Forelimb muscle (tissue), 1 donor: Measurements from ENCODE around the gene PPP1R13B. TPM values are rescaled to one million over a fixed set of nuclear protein-coding genes. Genes with fewer than 3 reads are reported as not detected.
"Not testable (repeated sequence)": the region's sequence is repeated elsewhere in the genome, so short reads cannot be mapped to it uniquely, and the experiment has no call there.

Source experiments
- DNase-seq: peaks from one replicate; pipeline ENCODE4 v3.0.0-alpha.2; 2013; ENCODE audit warnings: low read depth
- polyA plus RNA-seq: library from polyadenylated mRNA; unstranded; fragments of 120-200 nt; gene quantifications from one replicate; pipeline ENCODE4 v1.2.1, GENCODE V29; 2013; ENCODE audit not compliant: insufficient read length

Gene PPP1R13B
- polyA plus RNA-seq, 1 donor: 7.7 TPM

DNA sequence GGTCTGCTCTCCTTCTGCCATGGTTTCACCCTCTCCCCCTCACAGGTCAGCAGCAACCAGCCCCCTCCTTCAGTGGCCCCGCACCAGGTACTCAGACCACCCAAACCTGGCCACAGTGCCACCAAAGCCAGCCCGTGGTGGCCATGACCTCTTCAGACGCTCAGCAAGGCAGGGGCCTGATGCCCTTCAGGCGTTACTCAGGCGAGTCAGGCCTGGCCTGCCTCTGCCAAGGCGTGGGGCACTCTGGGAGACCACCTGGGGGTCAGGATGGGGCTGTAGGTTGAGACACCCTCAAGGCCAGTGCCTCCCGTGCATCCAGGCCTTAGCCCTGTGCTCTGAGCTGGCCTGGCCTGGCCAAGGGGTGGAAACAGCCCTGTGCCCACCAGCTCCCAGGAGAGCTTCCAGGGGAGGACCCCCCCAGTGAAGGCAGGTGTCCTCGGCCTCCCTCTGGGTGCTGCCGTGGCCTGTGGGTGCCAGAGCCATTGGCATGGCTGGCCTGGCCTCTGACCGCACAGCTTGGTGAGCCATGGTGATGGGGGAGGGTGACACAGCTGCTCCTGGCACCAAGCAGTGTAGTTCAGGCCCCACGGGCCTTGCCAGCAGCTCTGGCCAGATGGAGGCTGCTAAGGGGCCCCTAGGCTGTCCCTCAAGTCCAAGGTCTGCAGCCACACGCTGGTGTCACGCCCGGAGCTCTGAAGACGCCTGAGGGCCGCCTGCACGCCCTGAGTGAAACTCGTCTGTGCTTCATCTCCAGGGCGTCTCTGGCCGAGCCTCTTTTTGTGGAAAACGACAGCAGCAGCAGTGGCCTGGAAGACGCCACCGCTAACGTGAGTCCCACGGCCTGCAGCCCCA, 147.2 kb downstream of the PPP1R13B start:
- DNase-seq: no peak

DNA sequence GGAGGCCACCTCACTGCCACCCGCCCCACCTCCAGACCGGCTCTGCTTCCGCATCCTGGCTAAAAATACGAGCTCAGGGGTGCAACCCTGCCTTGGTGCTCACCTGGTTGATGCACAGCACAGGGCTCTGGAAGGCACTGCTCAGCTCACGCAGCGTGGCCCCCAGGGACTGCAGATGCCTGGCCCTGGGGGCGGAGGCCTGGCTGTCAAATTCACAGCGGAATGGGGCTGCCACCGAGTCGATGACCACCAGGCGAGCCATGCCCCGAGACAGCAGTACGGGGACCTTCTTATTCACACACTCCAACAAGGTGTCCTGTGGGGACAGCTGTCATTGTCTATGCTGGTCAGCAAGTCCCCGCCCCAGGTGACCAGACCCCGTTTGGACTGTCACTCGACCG, 148.1 kb downstream of the PPP1R13B start:
- no peak for DNase-seq

DNA sequence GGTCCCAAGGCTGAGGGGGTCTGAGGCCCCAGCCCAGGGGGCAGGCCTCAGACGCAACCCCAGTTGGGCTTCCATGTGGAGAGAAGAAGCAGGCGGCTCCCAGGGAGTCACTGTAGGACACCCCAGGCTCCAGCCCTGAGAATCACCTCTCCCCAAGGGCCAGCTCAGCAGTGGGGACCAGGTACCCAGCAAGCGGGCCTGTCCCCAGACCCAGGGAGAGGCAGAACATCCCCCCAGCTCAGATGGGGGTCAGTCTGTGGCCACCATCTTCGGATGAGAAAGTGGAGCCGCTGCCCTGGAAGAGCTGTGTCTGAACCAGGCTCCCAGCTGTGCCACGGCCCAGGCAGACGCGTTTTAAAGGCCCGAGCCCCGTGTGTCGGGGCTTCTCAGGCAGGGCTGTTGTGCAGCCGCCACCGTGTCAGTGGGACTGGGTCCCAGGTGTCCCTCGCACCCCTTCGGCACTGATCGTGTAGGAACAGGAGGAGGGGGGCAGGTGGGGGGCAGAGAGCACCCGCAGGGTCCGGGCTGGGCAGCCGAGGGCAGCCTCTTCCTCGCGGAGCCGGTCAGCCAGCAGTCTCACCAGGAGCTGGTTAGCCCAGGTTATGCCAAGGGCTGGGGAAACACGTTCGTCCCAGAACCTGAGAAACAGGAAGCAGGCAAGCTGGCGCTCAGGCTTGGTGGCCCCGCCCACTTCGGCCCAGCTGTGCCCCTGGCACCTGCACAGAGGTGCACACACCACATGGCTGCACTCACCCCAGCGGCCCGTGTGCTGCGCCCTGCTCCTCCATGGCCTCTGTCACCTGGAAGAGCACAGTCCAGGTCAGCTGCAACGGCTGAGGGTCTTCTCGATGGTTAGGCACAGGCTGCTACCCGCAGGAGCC, 148.8 kb downstream of the PPP1R13B start:
- DNase-seq: no peak

DNA sequence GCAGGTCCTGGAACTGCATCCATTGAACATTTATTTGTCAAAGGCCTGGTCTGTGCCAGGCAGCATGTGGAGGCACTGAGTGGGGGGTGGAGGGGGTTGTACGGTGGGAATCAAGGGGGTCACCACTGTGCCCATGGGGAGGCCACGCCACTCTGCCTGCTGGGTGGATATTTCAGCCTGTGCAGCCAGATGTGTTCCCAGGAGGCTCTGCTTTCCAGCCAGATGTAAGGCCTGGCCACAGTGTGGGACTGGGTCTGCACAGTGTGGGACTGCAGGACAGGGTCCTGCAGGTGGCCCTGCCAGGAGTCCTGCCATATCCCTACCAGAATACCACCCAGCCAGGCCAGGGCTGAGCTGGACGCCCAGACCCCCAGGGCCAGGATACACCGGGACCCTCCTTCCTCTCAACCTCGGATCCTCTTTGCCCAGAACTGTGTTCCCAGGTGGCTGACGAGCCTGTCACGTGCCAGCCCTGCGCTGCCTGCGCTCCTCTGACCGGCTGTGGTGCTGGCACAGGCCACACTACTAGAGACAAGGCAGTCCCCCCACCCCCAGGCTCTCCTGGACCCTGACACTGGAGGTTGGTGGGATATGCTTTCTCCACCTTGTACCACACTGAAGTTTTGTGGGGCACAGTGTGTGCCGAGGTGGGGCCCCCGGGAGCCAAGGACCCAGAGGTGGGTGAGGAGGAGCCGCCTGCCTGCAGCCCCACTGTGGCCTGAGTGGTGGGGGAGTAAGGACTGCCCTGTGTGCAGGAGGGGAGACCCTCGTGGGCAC, 149.6 kb downstream of the PPP1R13B start:
- no peak for DNase-seq

DNA sequence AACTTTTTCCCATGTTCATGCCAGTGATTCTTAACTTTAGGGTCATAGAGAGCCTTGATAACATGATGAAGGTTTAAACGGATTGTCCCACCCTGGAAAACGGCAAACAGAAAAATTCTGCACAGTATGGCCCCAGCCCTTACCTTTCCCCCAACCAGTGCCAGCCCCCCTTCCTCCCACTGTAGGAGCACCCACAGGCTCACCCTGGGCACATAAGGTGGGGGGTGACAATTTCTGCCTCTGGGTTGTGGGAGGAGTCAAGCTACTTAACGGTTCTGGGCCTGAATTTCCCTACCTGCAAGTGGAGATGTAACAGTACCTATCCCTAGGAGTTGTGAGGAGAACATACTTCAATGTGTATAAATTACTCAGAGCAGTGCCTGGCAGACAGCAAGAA, 150.2 kb downstream of the PPP1R13B start:
- DNase-seq: no peak

DNA sequence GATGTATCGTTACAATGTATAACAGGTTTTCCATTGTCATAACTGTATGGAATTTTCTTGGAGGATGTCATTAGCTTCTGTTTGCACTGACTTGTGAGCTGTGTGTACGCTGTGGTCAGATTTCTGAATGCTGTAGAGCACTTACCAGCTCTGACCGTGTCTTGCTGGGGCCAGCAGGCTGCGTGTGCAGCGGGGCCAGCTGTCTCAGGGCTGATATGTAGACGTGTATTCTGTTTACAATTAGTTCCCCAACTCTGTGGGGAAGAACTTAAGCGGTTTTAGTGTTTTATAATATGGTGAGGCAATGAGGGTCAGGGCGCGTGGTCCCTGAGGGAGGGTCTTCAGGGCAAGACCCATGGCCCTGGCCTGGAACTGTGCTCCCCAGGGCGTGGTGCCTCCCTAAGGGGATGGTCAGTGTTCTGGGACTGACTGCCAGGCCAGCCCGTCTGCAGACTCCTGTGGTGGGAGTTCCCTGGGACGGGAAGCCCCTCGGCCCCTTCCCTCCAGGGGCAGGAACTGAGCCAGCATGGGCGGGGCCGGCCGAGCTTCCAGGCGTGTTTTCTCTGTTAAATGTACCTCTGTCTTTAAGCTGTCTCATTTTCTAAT, 150.8 kb downstream of the PPP1R13B start:
- DNase-seq: peak; percentile 60

DNA sequence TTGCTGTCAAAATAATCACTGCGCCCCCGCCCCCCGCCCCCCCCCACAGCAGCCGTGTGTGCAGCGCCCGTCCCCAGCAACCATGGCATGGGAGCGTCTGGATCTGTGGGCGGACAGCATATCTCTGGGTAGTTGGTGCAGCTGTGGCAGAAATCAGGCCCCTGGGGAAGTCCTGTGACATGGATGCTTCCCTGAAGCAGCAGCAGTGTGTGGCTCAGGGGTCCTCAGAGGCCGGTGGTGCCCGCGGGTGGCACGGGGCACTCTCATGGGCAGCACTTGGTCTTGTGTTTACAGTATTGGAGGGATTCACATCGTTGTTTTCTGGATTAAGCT, 151.3 kb downstream of the PPP1R13B start:
- DNase-seq: no peak

DNA sequence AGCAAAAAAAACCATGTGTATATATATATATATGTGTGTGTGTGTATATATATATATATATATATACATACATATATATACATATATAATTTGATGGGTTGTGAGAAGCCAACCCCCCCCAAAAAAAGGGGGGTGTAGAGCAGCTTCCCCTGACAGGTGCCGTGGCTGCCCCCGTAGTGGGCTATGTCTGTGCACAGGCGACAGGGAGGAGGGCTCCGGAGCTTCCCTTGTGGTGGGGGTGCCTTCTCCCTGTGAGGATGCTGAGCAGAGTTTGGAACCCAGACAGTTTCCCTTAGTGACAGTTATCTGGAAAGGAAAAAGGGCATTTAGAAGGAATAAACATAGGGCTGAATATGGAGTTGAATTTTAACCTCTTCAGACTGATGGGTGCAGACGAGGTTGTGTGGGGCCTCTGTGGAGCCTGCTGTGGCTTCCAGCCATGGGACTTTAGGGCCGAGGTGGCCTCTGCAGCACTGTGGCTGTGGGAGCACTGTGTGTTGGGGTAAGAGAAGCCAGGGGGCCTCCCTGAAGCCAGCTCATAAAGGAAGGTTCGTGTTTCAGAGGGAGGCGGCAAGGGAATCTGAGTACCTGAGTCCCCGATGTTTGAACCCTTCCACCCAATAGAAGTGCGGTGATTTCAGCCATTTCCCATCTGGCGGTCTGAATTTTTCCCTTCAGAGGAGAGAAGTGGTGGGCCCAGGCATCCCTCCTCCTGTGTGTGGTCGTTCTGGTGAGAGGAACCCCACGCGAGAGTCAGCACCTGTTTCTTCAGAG, 151.9 kb downstream of the PPP1R13B start:
- DNase-seq: no peak

DNA sequence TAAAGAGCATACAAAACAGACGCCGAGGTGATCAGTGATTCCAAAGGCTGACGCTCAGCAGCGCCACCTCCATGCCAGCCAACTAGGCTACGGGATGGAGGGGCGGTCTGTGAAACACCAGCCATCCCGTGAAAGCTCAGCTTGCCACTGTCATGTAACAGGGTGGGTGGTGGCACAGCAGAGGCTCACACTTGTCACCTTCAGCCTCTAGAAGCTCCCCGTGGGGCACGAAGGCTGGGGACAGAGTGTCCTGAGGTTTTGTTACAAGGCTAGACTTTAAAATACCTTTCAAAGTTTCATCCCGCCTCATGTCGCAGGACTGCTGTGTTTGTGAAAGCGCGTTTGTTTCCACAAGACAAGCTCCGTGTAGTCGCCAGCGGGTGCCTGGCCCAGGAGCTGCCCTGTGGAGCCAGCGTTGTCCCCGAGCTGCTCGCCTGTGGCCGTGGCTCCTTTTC, 152.8 kb downstream of the PPP1R13B start:
- no peak for DNase-seq

DNA sequence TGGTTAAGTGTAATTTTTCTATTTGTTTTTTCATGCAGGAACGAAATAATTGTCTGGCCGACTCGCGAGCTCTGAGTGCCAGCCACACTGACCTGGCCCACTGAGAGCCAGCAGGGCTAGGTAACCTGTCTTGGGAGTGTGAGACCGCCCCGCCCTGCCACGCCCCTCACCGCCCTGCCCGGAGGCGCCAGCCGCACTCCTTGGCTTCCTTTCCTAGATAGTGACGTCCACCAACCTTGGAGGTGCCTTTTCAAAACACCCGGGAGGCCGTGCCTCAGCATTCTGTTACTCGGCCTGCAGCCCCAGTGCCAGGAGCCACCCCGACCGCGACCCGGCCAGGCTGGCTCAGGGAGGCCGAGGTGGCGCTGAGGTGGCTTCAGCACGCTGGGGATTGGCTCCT, 153.9 kb downstream of the PPP1R13B start:
- no peak for DNase-seq

DNA sequence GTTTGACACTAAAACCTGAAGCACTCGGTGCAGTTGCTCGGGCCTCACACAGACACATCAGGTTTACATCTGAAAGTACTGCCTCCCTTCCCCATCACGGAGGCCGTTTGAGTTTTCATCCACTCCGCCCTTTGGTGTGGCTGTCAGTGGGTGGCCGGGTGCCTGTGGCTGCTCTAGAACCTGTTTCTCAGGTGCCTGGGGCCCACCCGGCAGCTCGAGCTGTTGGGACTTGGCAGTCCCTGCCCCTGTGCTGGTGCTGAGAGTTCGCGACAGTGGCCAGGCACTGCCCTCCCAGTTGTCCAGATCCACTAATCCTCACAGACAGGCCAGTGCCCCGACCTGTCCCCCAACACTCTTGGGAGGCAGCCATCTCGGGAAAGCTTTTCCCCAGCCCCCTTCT, 154.5 kb downstream of the PPP1R13B start:
- DNase-seq: no peak

DNA sequence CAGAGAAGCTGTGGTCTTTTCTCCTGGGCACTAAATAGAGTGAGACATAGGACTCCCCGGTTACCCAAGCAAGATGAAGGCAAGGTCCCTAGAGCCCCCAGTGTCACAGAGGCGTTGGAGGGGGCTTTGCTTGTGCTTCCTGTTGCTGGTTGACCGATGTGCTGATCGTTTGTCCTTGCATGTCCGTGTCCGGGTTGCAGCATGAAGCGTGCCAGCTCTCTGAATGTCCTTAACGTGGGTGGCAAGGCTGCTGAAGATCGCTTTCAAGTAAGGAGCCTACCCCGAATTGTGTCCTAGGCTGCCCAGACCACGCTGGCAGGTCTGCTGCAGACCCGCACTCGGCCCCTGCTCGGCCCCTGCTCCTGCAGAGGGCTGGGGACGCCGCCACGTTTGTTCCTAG, 155.2 kb downstream of the PPP1R13B start:
- no peak for DNase-seq

DNA sequence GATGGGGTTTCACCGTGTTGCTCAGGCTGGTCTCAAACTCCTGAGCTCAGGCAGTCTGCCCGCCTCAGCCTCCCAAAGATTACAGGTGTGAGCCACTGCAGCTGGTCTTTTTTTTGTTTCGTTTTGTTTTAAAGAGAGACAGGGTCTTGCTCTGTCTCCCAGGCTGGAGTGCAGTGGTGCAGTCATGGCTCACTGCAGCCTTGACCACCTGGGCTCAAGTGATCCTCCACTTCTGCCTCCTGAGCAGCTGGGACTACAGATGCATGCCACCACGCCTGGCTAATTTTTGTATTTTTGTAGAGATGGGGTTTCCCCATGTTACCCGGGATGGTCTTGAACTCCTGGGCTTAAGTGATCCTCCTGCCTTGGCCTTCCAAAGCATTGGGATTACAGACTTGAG, 155.7 kb downstream of the PPP1R13B start:
- DNase-seq: not testable (repeated sequence)

DNA sequence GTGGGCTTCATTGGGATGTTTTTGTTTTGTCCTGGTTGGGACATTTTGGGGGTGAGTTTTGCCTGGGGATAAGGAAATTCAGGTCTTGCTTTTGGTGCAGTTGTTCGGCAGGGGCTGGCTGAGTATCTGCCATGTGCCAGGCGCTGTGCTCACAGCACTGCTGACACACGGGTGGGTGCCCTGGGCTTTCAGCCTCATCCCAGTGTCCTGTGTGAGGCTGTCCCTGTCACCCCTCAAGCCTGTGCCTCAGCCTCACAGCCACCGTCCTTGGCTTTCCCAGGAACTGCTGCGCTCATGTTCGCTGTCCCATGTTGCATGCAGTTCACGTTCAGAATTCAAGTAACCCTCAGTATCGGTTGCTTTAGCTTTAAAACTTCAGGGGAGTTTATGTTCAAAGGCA, 157.0 kb downstream of the PPP1R13B start:
- DNase-seq: no peak

DNA sequence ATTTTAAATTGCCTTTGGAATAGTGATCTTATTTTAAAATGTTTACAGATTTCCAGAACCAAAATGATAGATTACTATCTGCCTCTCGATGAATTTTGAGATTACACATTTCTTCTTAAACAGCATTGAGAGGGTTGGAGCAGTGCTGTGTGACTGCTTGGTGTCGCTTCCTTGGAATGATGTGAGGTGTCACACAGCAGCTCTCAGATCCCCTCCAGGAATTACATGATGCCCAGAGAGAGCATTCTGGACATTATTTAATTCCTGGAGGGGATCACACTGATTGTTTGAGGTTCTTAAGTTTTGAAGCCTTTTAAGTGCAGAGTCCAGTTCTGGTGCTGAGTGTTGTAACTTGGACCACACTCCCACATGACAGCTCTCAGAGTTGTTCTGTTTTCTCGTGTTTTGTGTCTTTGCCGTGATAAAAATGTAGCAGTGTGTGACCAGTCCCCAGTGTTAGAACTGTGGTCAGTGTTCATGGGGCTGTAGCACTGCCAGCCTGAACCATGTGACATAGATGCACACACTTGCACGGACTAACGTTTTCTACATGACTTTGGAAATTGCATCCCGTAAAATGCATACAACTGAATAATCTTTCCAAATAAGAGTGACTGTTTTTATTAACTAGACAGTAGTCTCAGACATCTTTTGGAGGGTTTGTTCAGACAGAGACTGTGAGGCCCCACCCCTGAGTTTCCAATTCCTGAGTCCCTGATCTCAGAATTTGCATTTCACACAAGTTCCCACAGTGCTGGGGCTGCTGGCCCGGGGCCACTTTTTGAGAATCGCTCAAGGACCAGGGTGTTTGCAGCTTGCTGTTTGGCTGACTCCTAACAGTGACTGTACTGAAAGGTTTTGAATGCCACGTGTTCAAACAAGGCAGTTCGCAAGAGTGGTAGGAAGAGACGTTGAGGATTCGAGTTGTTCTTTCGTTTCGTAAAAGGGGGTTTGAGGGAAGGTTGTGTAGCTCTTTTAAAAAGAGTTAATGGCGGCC, 158.2 kb downstream of the PPP1R13B start:
- no peak for DNase-seq

DNA sequence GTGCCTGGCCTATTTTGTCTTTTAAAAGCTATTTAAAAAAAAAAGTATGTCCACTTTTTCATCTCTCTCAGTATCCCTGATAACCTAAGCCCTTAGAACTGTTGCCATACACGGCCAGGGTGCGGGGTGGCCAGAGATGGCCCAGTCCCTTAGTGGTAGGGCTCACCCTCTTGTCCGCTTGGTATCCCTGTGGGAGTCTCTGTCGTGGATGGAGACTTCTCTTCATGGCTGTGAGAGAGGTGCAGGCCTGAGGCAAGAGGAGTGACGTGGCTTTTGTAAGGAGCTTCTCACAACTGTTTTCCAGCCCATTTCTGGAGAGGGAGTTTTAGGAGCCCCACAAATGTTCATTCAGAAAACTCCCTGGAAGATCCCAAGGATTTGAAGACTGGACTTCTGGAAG, 158.9 kb downstream of the PPP1R13B start:
- no peak for DNase-seq

DNA sequence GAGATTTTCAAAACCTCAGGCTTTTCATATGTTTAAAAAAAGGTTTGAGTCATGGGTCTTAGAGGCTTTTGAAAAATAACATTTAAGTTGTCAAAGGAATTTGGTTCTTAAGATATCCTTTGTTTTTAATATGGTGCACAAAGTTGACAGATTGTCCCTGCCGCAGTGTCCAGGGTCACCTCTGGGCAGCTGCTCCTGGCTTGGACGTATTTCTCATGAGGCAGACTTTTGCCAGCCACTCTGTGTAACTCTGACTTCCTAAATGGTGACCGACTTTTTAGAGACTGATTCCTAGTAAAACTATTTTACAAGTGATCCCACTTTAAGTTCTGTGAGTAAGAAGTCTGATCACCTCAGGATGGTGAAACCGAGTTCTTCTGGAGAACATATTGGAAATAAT, 159.7 kb downstream of the PPP1R13B start:
- DNase-seq: no peak

DNA sequence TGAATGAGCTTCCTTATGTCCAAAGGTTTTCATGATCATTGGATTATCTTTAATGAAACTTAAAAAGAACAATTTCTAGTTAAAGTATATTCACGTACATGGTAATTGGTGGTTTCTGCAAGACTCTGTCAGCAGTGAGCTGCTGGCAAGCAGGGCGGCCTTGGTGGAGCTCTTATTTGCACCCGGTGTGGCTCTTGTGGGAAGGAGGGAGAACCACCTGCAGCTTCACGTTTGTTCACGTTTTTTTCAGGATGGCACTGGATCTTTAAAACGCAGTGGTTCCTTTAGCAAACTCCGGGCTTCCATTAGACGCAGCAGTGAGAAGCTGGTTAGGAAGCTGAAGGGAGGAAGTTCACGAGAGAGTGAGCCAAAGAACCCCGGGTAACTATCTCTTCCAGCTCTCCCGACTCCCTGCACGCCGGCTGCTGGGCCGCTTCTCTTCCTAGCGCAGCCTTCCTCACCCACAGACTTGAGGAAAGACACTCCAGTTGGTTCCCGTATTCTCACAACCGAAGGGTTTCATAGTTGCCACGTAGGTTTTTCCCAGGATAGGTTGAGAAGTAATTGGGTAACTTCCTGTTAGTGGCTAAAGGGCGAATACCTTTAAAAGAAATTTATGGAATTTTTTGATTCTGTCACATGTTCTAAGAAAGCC, 160.4 kb downstream of the PPP1R13B start:
- DNase-seq: no peak
